HG02852 (cell line): Measurements from ENCODE around the gene CHRNB4.

Source experiments
- ATAC-seq: cut with Tn5 transposase; IDR thresholded peaks from one replicate; pipeline ENCODE4 v1.9.1; 2021; ENCODE audit warnings: mild to moderate bottlenecking, moderate library complexity; ENCODE audit not compliant: unreplicated experiment

CHRNB4 gene

GRCh38 chr15:78671626-78672211 lies 30.7 kb upstream of the CHRNB4 start:
- ATAC-seq = no peak

- no peak for ATAC-seq
Measured at GRCh38 chr15:78668987-78669386, 28.0 kb upstream of the CHRNB4 start.

- ATAC-seq = no peak
Measured at GRCh38 chr15:78667578-78668236, 26.7 kb upstream of the CHRNB4 start.

- ATAC-seq = no peak
Measured at GRCh38 chr15:78666010-78666409, 25.0 kb upstream of the CHRNB4 start.

GRCh38 chr15:78663703-78664102 lies 22.7 kb upstream of the CHRNB4 start:
- no peak for ATAC-seq

- no peak for ATAC-seq
Measured at GRCh38 chr15:78662028-78662427, 21.0 kb upstream of the CHRNB4 start.

- no peak for ATAC-seq
Measured at GRCh38 chr15:78661001-78661400, 20.0 kb upstream of the CHRNB4 start.

- no peak for ATAC-seq
Measured at GRCh38 chr15:78660584-78660983, 19.6 kb upstream of the CHRNB4 start.

- no peak for ATAC-seq
Measured at GRCh38 chr15:78658823-78659222, 17.8 kb upstream of the CHRNB4 start.

GRCh38 chr15:78654272-78654671 lies 13.3 kb upstream of the CHRNB4 start:
- ATAC-seq = no peak

- ATAC-seq = no peak
Measured at GRCh38 chr15:78651930-78652615, 11.1 kb upstream of the CHRNB4 start.

GRCh38 chr15:78651007-78651406 lies 10.0 kb upstream of the CHRNB4 start:
- ATAC-seq = no peak

- no peak for ATAC-seq
Measured at GRCh38 chr15:78650022-78650421, 9.0 kb upstream of the CHRNB4 start.

- ATAC-seq = no peak
Measured at GRCh38 chr15:78645009-78645408, 4.0 kb upstream of the CHRNB4 start.

GRCh38 chr15:78642331-78642730 lies 1.3 kb upstream of the CHRNB4 start:
- no peak for ATAC-seq

GRCh38 chr15:78641749-78642275 lies 802 bp upstream of the CHRNB4 start:
- no peak for ATAC-seq

GRCh38 chr15:78640527-78641101 lies 396 bp downstream of the CHRNB4 start:
- no peak for ATAC-seq

- ATAC-seq = no peak
Measured at GRCh38 chr15:78638658-78639314, 2.2 kb downstream of the CHRNB4 start.

- ATAC-seq = no peak
Measured at GRCh38 chr15:78637776-78638435, 3.1 kb downstream of the CHRNB4 start.

- no peak for ATAC-seq
Measured at GRCh38 chr15:78636378-78636859, 4.6 kb downstream of the CHRNB4 start.
